Mesenchymal stem cell (in vitro differentiated cells and primary cell): ENCODE measurements around the gene EFEMP2.

Experiments
- DNase-seq: peaks from one replicate; pipeline ENCODE4 v3.0.0-alpha.2; 2013
- H2AFZ ChIP-seq: one replicate; pipeline ENCODE4 v1.6.1; 2013; ENCODE audit warnings: low read depth, mild to moderate bottlenecking, control low read depth, inconsistent platforms, low read length, moderate library complexity
- H2AK5ac ChIP-seq: 2 replicates; pipeline ENCODE4 v1.6.1; 2013; ENCODE audit warnings: low read length, moderate library complexity, mild to moderate bottlenecking, inconsistent platforms; ENCODE audit not compliant: severe bottlenecking
- H2BK120ac ChIP-seq: one replicate; pipeline ENCODE4 v1.6.1; 2013; ENCODE audit warnings: low read depth, mild to moderate bottlenecking, inconsistent platforms, low read length, moderate library complexity
- H2BK12ac ChIP-seq, 2 experiments: one replicate each; pipeline ENCODE4 v1.6.1; 2013; ENCODE audit warnings: inconsistent platforms in 2 of 2, low read length in 2 of 2, mild to moderate bottlenecking in 2 of 2, moderate library complexity in 2 of 2, control low read depth in 1 of 2
- H2BK15ac ChIP-seq: one replicate; pipeline ENCODE4 v1.6.1; 2013; ENCODE audit warnings: mild to moderate bottlenecking, low read depth, inconsistent platforms; ENCODE audit not compliant: poor library complexity, severe bottlenecking
- H2BK5ac ChIP-seq: 2 replicates; pipeline ENCODE4 v1.6.1; 2013; ENCODE audit warnings: low read depth, mild to moderate bottlenecking, low read length, control low read depth, inconsistent platforms; ENCODE audit not compliant: poor library complexity, severe bottlenecking
- H3K14ac ChIP-seq, 2 experiments: one replicate each; pipeline ENCODE4 v1.6.1; 2013; ENCODE audit warnings: inconsistent platforms in 2 of 2, low read length in 2 of 2, control low read depth in 1 of 2, mild to moderate bottlenecking in 1 of 2, moderate library complexity in 1 of 2
- H3K18ac ChIP-seq, 2 experiments: one replicate each; pipeline ENCODE4 v1.6.1; 2013; ENCODE audit warnings: inconsistent platforms in 2 of 2, low read length in 2 of 2, control low read depth in 1 of 2, low read depth in 1 of 2, mild to moderate bottlenecking in 1 of 2
- H3K23ac ChIP-seq, 2 experiments: one replicate each; pipeline ENCODE4 v1.6.1; 2013; ENCODE audit warnings: inconsistent platforms in 2 of 2, low read length in 2 of 2, mild to moderate bottlenecking in 2 of 2, moderate library complexity in 2 of 2, control low read depth in 1 of 2
- H3K27ac ChIP-seq: 2 replicates; pipeline ENCODE4 v1.5.1; 2013; ENCODE audit warnings: mild to moderate bottlenecking, moderate library complexity, low read length, control low read depth, inconsistent platforms; ENCODE audit not compliant: poor library complexity, severe bottlenecking
- H3K27me3 ChIP-seq, 2 experiments: 2 replicates each; pipeline versions ENCODE4 v1.6.1 to v1.7.0; 2013; ENCODE audit warnings: low read length in 2 of 2, mild to moderate bottlenecking in 2 of 2, moderate library complexity in 2 of 2, control low read depth in 1 of 2, inconsistent platforms in 1 of 2; ENCODE audit not compliant: control insufficient read depth in 1 of 2, insufficient read depth in 1 of 2
- H3K36me3 ChIP-seq, 2 experiments: 2 replicates each; pipeline versions ENCODE4 v1.6.1 to v1.7.0; 2013; ENCODE audit warnings: low read length in 2 of 2, control low read depth in 1 of 2, inconsistent platforms in 1 of 2, low read depth in 1 of 2, mild to moderate bottlenecking in 1 of 2; ENCODE audit not compliant: insufficient read depth in 2 of 2, control insufficient read depth in 1 of 2
- H3K4ac ChIP-seq, 2 experiments: one replicate each; pipeline ENCODE4 v1.6.1; 2013; ENCODE audit warnings: inconsistent platforms in 2 of 2, low read length in 2 of 2, mild to moderate bottlenecking in 2 of 2, moderate library complexity in 2 of 2, control low read depth in 1 of 2, low read depth in 1 of 2
- H3K4me1 ChIP-seq: 2 replicates; pipeline ENCODE4 v1.6.1; 2013; ENCODE audit warnings: low read depth, low read length, control low read depth; ENCODE audit not compliant: control insufficient read depth, insufficient read depth
- H3K4me2 ChIP-seq: 2 replicates; pipeline ENCODE4 v1.6.1; 2013; ENCODE audit warnings: low read length, mild to moderate bottlenecking, inconsistent platforms; ENCODE audit not compliant: poor library complexity, severe bottlenecking
- H3K4me3 ChIP-seq, 2 experiments: 2 replicates each; pipeline versions ENCODE4 v1.5.1 to v1.7.0; 2013; ENCODE audit warnings: low read length in 2 of 2, mild to moderate bottlenecking in 2 of 2, control low read depth in 1 of 2, low read depth in 1 of 2; ENCODE audit not compliant: insufficient read depth in 1 of 2
- H3K79me1 ChIP-seq: replicated peaks from 2 replicates; pipeline ENCODE4 v1.6.1; 2013; ENCODE audit warnings: mild to moderate bottlenecking, control low read depth, low read length, inconsistent platforms; ENCODE audit not compliant: poor library complexity, severe bottlenecking
- H3K9ac ChIP-seq: 2 replicates; pipeline ENCODE4 v1.7.0; 2013; ENCODE audit warnings: mild to moderate bottlenecking, low read length, moderate library complexity
- H3K9me3 ChIP-seq: 2 replicates; pipeline ENCODE4 v1.7.0; 2013; ENCODE audit warnings: mild to moderate bottlenecking, low read length; ENCODE audit not compliant: control insufficient read depth
- H4K8ac ChIP-seq: one replicate; pipeline ENCODE4 v1.6.1; 2013; ENCODE audit warnings: inconsistent platforms, mild to moderate bottlenecking, low read length, moderate library complexity
- H4K91ac ChIP-seq: one replicate; pipeline ENCODE4 v1.6.1; 2013; ENCODE audit warnings: mild to moderate bottlenecking, low read length, inconsistent platforms
- WGBS: methylation state at CpG from one replicate; pipeline ENCODE4 v1.1.7; 2013; ENCODE audit warnings: mixed read lengths; 5-methylcytosine and 5-hydroxymethylcytosine counted together

EFEMP2 gene

GRCh38 chr11:65858681-65859087 is 13.9 kb downstream of the EFEMP2 start:
- no peak overlapping the region for H2BK15ac ChIP-seq
- H3K4ac ChIP-seq: peak overlapping the region; percentile 52 to 63
- H3K4me3 ChIP-seq: peak overlapping the region; percentile 49 to 94
- peak overlapping the region; percentile 97 for H3K27ac ChIP-seq
- no peak overlapping the region for H4K91ac ChIP-seq
- no peak overlapping the region for H3K23ac ChIP-seq
- peak overlapping the region; percentile 54 for H2BK5ac ChIP-seq
- 2% methylated on average over 10 of the region's 10 CpGs for WGBS
- peak overlapping the region; percentile 35 for H4K8ac ChIP-seq
- H3K36me3 ChIP-seq: peaks cover 46 to 48% of the 10 kb centered on the region in 2 experiments
- H3K79me1 ChIP-seq: peaks cover 6% of the 10 kb centered on the region
- H3K9me3 ChIP-seq: no peaks in the 10 kb centered on the region
- peak overlapping the region; percentile 74 to 77 for H3K18ac ChIP-seq
- H2AK5ac ChIP-seq: peak overlapping the region; percentile 17
- peak overlapping the region; percentile 94 for H3K9ac ChIP-seq
- no peaks in the 10 kb centered on the region for H3K27me3 ChIP-seq
- H2BK12ac ChIP-seq: peak overlapping the region in 1 of 2 experiments; percentile 70
- H2AFZ ChIP-seq: no peak overlapping the region
- H3K4me2 ChIP-seq: peak overlapping the region; percentile 72
- no peak for DNase-seq
- H2BK120ac ChIP-seq: no peak overlapping the region
- H3K14ac ChIP-seq: no peak overlapping the region
- H3K4me1 ChIP-seq: peaks cover 45% of the 10 kb centered on the region

GRCh38 chr11:65857853-65858680 is 14.5 kb downstream of the EFEMP2 start, which contains the start of gene CFL1:
Gene CFL1 (minus strand): TSS chr11:65858180. CDS start chr11:65858099, 81 bp downstream.
- H3K4ac ChIP-seq: peak within 1 kb of the TSS; percentile 79 to 99
- WGBS: under 1% methylated on average over 70 of the region's 92 CpGs

GRCh38 chr11:65857500-65857852 is 15.1 kb downstream of the EFEMP2 start:
- H3K4ac ChIP-seq: peak overlapping the region; percentile 79 to 99
- no peaks in the 10 kb centered on the region for H3K27me3 ChIP-seq
- H3K4me2 ChIP-seq: no peak overlapping the region
- H4K8ac ChIP-seq: peak overlapping the region; percentile 38
- WGBS: under 1% methylated on average over 35 of the region's 49 CpGs
- peak overlapping the region; percentile 82 to 94 for H3K4me3 ChIP-seq
- no peak overlapping the region for H2AFZ ChIP-seq
- peak overlapping the region in 1 of 2 experiments; percentile 90 for H3K23ac ChIP-seq
- peak overlapping the region; percentile 73 for H2BK15ac ChIP-seq
- H3K79me1 ChIP-seq: peaks cover 2% of the 10 kb centered on the region
- peak overlapping the region; percentile 97 to 98 for H3K18ac ChIP-seq
- peak overlapping the region; percentile 90 for H2BK120ac ChIP-seq
- H4K91ac ChIP-seq: peak overlapping the region; percentile 16
- H3K9me3 ChIP-seq: no peaks in the 10 kb centered on the region
- peak overlapping the region in 1 of 2 experiments; percentile 98 for H3K14ac ChIP-seq
- peak overlapping the region; percentile 94 for H3K9ac ChIP-seq
- H2BK12ac ChIP-seq: peak overlapping the region in 1 of 2 experiments; percentile 55
- H3K4me1 ChIP-seq: peaks cover 40% of the 10 kb centered on the region
- DNase-seq: no peak
- peaks cover 46 to 48% of the 10 kb centered on the region in 2 experiments for H3K36me3 ChIP-seq
- H2AK5ac ChIP-seq: no peak overlapping the region
- peak overlapping the region; percentile 90 for H3K27ac ChIP-seq
- peak overlapping the region; percentile 97 for H2BK5ac ChIP-seq

More at GRCh38 chr11:65857853-65858680, 14.5 kb downstream of the EFEMP2 start, which contains the start of gene CFL1:
- H2AFZ ChIP-seq: peak within 1 kb of the TSS; percentile 34
- H4K8ac ChIP-seq: peak within 1 kb of the TSS; percentile 66
- peak within 1 kb of the TSS; percentile 97 for H2BK5ac ChIP-seq
- H3K9ac ChIP-seq: peak within 1 kb of the TSS; percentile 94
- H3K14ac ChIP-seq: peak within 1 kb of the TSS in 1 of 2 experiments; percentile 98
- peak within 1 kb of the TSS; percentile 89 for H2BK15ac ChIP-seq
- H4K91ac ChIP-seq: peak within 1 kb of the TSS; percentile 92
- peaks cover 41% of the 10 kb centered on the region for H3K4me1 ChIP-seq
- H3K79me1 ChIP-seq: peaks cover 3% of the 10 kb centered on the region
- peak within 1 kb of the TSS in 1 of 2 experiments; percentile 70 for H2BK12ac ChIP-seq
- peaks cover 46 to 48% of the 10 kb centered on the region in 2 experiments for H3K36me3 ChIP-seq
- peak within 1 kb of the TSS; percentile 97 for H3K27ac ChIP-seq
- H3K18ac ChIP-seq: peak within 1 kb of the TSS; percentile 97 to 99
- no peaks in the 10 kb centered on the region for H3K9me3 ChIP-seq
- DNase-seq: peak; percentile 98
- peak within 1 kb of the TSS; percentile 82 to 94 for H3K4me3 ChIP-seq
- peak within 1 kb of the TSS; percentile 90 for H2BK120ac ChIP-seq
- H3K4me2 ChIP-seq: peak within 1 kb of the TSS; percentile 72
- no peaks in the 10 kb centered on the region for H3K27me3 ChIP-seq
- H2AK5ac ChIP-seq: peak within 1 kb of the TSS; percentile 17
- peak within 1 kb of the TSS in 1 of 2 experiments; percentile 90 for H3K23ac ChIP-seq
